Ascending aorta (tissue), 2 donors: ENCODE measurements around the gene PRMT1. TPM values are rescaled to one million over a fixed set of nuclear protein-coding genes. Genes with fewer than 3 reads are reported as not detected.

ENCODE experiments used
- DNase-seq, 2 donors: peaks; one replicate each; pipeline ENCODE4 v3.0.0-alpha.2; 2019; ENCODE audit warnings: low spot score in 2 of 2
- H3K27ac ChIP-seq, 2 donors: fragments of 200-600 bp; sonication (generic); one replicate each; pipeline ENCODE4 v1.5.1; 2016 to 2017; ENCODE audit warnings: mild to moderate bottlenecking in 1 of 2
- H3K27me3 ChIP-seq: fragments of 200-600 bp; sonication (generic); one replicate; pipeline ENCODE4 v1.5.1; 2017
- H3K36me3 ChIP-seq, 2 donors: fragments of 200-600 bp; sonication (generic); one replicate each; pipeline ENCODE4 v1.5.1; 2016
- H3K4me1 ChIP-seq, 2 donors: fragments of 200-600 bp; sonication (generic); one replicate each; pipeline ENCODE4 v1.5.1; 2016 to 2017; ENCODE audit warnings: mild to moderate bottlenecking in 1 of 2
- H3K4me3 ChIP-seq, 2 donors: fragments of 200-600 bp; sonication (generic); one replicate each; pipeline ENCODE4 v1.5.1; 2016 to 2017; ENCODE audit warnings: mild to moderate bottlenecking in 1 of 2
- H3K9me3 ChIP-seq, 2 donors: fragments of 200-600 bp; sonication (generic); one replicate each; pipeline ENCODE4 v1.5.1; 2016
- intact Hi-C: fragments of 100-400 bp; cut with DNase I; formaldehyde crosslinking; loops from one replicate; pipeline ENCODE4 v1.15.1; 2023
- total RNA-seq: library from RNA; depleted of rRNA; stranded (reverse); fragments of >200 nt; gene quantifications from one replicate; pipeline ENCODE4 v1.1.0, GENCODE V29; 2016
- TF ChIP-seq, protein P1 (sequence below), 3 experiments: fragments of 200-600 bp in 2 of 3; fragments of 450-650 bp in 1 of 3; sonication (generic) in 2 of 3; IDR thresholded peaks; one replicate each; pipeline ENCODE4 v1.5.1; 2016 to 2019; ENCODE audit warnings: antibody characterized with exemption in 3 of 3, mild to moderate bottlenecking in 1 of 3, moderate library complexity in 1 of 3

The PRMT1 gene
- total RNA-seq, 1 donor from 2014 or later: 271 TPM

DNA sequence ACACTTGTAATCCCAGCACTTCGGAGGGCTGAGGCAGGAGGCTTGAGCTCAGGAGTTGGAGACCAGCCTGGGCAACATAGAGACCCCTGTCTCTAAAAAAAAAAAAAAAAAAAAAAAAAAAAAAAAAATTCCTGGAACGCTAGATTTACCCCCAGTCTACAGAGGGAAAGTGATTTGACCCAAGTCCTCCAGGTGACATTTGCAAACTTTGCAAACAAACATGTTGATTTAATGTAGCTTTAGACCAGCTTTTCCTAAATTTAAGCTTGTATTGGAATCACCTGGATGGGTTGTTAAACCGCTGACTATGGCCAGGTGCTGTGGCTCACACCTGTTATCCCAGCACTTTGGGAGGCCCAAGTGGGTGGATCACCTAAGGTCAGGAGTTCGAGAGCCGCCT is 22.3 kb downstream of the PRMT1 start:
- TF ChIP-seq, protein P1, sequence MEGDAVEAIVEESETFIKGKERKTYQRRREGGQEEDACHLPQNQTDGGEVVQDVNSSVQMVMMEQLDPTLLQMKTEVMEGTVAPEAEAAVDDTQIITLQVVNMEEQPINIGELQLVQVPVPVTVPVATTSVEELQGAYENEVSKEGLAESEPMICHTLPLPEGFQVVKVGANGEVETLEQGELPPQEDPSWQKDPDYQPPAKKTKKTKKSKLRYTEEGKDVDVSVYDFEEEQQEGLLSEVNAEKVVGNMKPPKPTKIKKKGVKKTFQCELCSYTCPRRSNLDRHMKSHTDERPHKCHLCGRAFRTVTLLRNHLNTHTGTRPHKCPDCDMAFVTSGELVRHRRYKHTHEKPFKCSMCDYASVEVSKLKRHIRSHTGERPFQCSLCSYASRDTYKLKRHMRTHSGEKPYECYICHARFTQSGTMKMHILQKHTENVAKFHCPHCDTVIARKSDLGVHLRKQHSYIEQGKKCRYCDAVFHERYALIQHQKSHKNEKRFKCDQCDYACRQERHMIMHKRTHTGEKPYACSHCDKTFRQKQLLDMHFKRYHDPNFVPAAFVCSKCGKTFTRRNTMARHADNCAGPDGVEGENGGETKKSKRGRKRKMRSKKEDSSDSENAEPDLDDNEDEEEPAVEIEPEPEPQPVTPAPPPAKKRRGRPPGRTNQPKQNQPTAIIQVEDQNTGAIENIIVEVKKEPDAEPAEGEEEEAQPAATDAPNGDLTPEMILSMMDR (IDR thresholded peaks at IDR 0.05): no peak
- Histone ChIP-seq H3K36me3 (no peaks in the 10 kb centered on the region), H3K27me3 (no peaks in the 10 kb centered on the region), H3K4me1 (no peaks in the 10 kb centered on the region), H3K9me3 (no peaks in the 10 kb centered on the region), H3K27ac (no peak overlapping the region), H3K4me3 (no peak overlapping the region)
- intact Hi-C loops: no loop called here
- DNase-seq: no peak

DNA sequence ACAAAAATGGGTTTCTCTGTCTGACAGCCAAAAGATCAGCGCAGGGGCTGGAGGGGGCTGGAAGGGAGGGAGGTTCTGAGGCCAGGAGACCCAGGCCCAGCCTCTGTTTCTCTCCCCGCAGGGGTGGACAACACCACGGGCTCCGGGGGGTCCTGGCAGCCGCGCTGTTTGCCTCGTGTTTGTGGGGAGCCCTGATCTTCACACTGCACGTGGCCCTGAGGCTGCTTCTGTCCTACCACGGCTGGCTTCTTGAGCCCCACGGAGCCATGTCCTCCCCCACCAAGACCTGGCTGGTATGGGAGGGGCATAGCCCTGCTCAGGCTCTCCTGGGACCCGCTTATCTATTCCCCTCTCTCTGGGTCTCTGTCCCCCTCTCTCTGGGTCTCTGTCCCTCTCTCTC is 23.5 kb downstream of the PRMT1 start:
- no peaks in the 10 kb centered on the region for H3K9me3 ChIP-seq
- H3K27ac ChIP-seq: no peak overlapping the region
- no peak for DNase-seq
- no peaks in the 10 kb centered on the region for H3K4me1 ChIP-seq
- intact Hi-C loops: no loop called here
- TF ChIP-seq, protein P1 (IDR thresholded peaks at IDR 0.05): no peak
- H3K36me3 ChIP-seq: no peaks in the 10 kb centered on the region
- no peak overlapping the region for H3K4me3 ChIP-seq
- H3K27me3 ChIP-seq: no peaks in the 10 kb centered on the region

DNA sequence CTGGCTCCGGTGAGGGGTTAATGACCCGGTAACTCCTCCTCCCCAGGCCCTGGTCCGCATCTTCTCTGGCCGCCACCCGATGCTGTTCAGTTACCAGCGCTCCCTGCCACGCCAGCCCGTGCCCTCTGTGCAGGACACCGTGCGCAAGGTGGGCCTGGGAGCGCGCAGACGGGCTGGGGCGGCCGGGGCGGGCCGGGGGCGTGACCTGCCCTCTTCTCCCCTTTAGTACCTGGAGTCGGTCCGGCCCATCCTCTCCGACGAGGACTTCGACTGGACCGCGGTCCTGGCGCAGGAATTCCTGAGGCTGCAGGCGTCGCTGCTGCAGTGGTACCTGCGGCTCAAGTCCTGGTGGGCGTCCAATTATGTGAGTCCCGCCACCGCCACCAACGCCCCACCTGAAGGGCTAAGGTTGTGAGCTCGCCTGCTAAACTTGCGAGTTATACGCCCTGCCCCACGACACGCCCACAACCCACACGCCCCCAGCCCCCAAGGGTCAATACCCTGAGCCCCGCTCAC is 24.3 kb downstream of the PRMT1 start:
- intact Hi-C loops: no loop called here
- Histone ChIP-seq H3K4me1 (no peaks in the 10 kb centered on the region), H3K4me3 (no peak overlapping the region), H3K27me3 (no peaks in the 10 kb centered on the region), H3K36me3 (no peaks in the 10 kb centered on the region), H3K9me3 (no peaks in the 10 kb centered on the region), H3K27ac (no peak overlapping the region)
- no peak for DNase-seq
- TF ChIP-seq, protein P1 (IDR thresholded peaks at IDR 0.05): no peak

DNA sequence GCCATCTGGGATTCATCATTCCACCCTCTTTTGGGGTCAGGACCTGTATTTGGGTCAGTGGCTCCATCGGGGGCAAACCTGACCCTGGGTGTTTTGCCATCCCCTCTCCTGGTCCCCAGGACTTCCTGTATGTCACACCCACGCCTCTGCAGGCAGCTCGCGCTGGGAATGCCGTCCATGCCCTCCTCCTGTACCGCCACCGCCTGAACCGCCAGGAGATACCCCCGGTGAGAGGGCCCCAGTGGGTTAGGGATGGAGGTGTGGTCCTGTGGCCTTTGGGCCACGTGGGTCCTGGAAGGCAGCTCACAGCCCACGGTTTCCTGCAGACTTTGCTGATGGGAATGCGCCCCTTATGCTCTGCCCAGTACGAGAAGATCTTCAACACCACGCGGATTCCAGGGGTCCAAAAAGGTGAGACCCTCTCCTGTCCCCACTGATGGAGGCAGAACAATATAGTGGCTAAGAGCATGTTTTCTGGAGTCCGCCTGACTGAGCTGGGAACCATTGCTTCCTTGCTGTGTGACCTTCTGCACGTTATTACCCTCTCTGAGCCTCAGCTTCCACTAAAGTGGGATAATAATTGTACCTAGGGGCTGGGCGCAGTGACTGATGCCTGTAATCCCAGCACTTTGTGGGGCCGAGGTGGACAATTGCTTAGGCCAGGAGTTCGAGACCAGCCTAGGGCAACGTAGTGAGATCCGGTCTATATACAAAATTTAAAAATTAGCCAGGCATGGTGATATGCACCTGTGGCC is 28.0 kb downstream of the PRMT1 start:
- Histone ChIP-seq H3K4me3 (no peak overlapping the region), H3K36me3 (no peaks in the 10 kb centered on the region), H3K27me3 (no peaks in the 10 kb centered on the region), H3K4me1 (no peaks in the 10 kb centered on the region), H3K9me3 (no peaks in the 10 kb centered on the region), H3K27ac (no peak overlapping the region)
- TF ChIP-seq, protein P1 (IDR thresholded peaks at IDR 0.05): no peak
- intact Hi-C loops: no loop called here
- no peak for DNase-seq

GRCh38 chr19:49705919-49706318 is 28.8 kb downstream of the PRMT1 start:
- Histone ChIP-seq H3K36me3 (no peaks in the 10 kb centered on the region), H3K9me3 (no peaks in the 10 kb centered on the region), H3K27ac (no peak overlapping the region), H3K4me3 (no peak overlapping the region), H3K4me1 (no peaks in the 10 kb centered on the region), H3K27me3 (no peaks in the 10 kb centered on the region)
- no peak for DNase-seq
- intact Hi-C loops: no loop called here
- TF ChIP-seq, protein P1 (IDR thresholded peaks at IDR 0.05): no peak
